HCT116 (cell line): ENCODE results near the gene PREX1. TPM values are rescaled to one million over a fixed set of nuclear protein-coding genes. Genes with fewer than 3 reads are reported as not detected.

Source experiments
- ATAC-seq: fragments of 200-7000 bp; cut with Tn5 transposase; 2 replicates; pipeline ENCODE4 v1.9.1; 2020; ENCODE audit warnings: mild to moderate bottlenecking, moderate library complexity
- BruUV-seq: library from RNA; stranded (reverse); fragments of 400-500 nt; replicated peaks from 2 replicates; lab custom pipeline; 2021; lab: Mats Ljungman, UMichigan
- CTCF ChIA-PET: fragments of 300-600 bp; sonication (Branson Sonifier 250); formaldehyde crosslinking; loops from one replicate; lab custom pipeline; 2021; ENCODE audit warnings: antibody characterized with exemption; lab: Charles Lee
- POLR2A ChIA-PET: fragments of 300-600, 350-600 bp; sonication (Branson Sonifier 250); formaldehyde crosslinking; loops from one replicate; lab custom pipeline; 2021; ENCODE audit warnings: antibody characterized with exemption; lab: Charles Lee
- RAD21 ChIA-PET, 2 experiments: fragments of 300-600 bp; sonication (Branson Sonifier 250); formaldehyde crosslinking; loops; one replicate each; lab custom pipeline; 2023; ENCODE audit warnings: low total read pairs in 2 of 2; ENCODE audit not compliant: uncharacterized antibody in 2 of 2, unreplicated experiment in 2 of 2, low non-redundant PET in 1 of 2; lab: Charles Lee
- DNase-seq: peaks from one replicate; pipeline ENCODE4 v3.0.0-alpha.2; 2010; ENCODE audit warnings: low read depth, low spot score
- H2AFZ ChIP-seq: fragments of 200-600 bp; shearing (Covaris generic), sonication (generic); 2 replicates; pipeline ENCODE4 v1.6.1; 2017; ENCODE audit warnings: low read depth, mixed run types, mixed read lengths, antibody characterized with exemption, low read length; ENCODE audit not compliant: poor library complexity, severe bottlenecking
- H3K27ac ChIP-seq: 2 replicates; pipeline ENCODE4 v1.5.1; 2012; ENCODE audit warnings: low read depth, low read length
- H3K27me3 ChIP-seq: fragments of 200-600 bp; sonication (generic); 2 replicates; pipeline ENCODE4 v1.6.1; 2016; ENCODE audit warnings: mixed run types, low read length, mixed read lengths; ENCODE audit not compliant: insufficient read depth
- H3K36me3 ChIP-seq, 2 experiments: fragments of 200-500 bp in 1 of 2; fragments of 200-600 bp in 1 of 2; sonication (Bioruptor generic) in 1 of 2; sonication (generic) in 1 of 2; 2 replicates each; pipeline versions ENCODE4 v1.5.1 to v1.6.1; 2014 to 2016; ENCODE audit warnings: low read length in 2 of 2, inconsistent platforms in 1 of 2, mixed read lengths in 1 of 2, mixed run types in 1 of 2; ENCODE audit not compliant: insufficient read depth in 2 of 2, control insufficient read depth in 1 of 2
- H3K4me1 ChIP-seq, 2 experiments: fragments of 200-600 bp in 1 of 2; sonication (generic) in 1 of 2; 2 replicates each; pipeline versions ENCODE4 v1.5.1 to v1.6.1; 2012 to 2017; ENCODE audit warnings: low read length in 2 of 2, inconsistent platforms in 1 of 2, mild to moderate bottlenecking in 1 of 2, mixed read lengths in 1 of 2, mixed run types in 1 of 2, moderate library complexity in 1 of 2; ENCODE audit not compliant: insufficient read depth in 2 of 2, control insufficient read depth in 1 of 2
- H3K4me2 ChIP-seq: fragments of 200-600 bp; sonication (generic); 2 replicates; pipeline ENCODE4 v1.6.1; 2017; ENCODE audit warnings: mixed run types, low read length, mixed read lengths
- H3K4me3 ChIP-seq, 2 experiments: fragments of 200-600 bp in 1 of 2; sonication (generic) in 1 of 2; replicated peaks in 1 of 2; 2 replicates each; pipeline ENCODE4 v1.5.1; 2011 to 2016; ENCODE audit warnings: low read length in 2 of 2, control low read depth in 1 of 2, low read depth in 1 of 2, mild to moderate bottlenecking in 1 of 2, mixed read lengths in 1 of 2, mixed run types in 1 of 2
- H3K79me2 ChIP-seq: fragments of 200-600 bp; sonication (generic); 2 replicates; pipeline ENCODE4 v1.6.1; 2017; ENCODE audit warnings: mild to moderate bottlenecking, mixed run types, low read length, moderate library complexity, mixed read lengths; ENCODE audit not compliant: insufficient read depth
- H3K9ac ChIP-seq: fragments of 200-600 bp; sonication (generic); 2 replicates; pipeline ENCODE4 v1.6.1; 2016; ENCODE audit warnings: low read length, mixed read lengths
- H3K9me2 ChIP-seq: fragments of 200-600 bp; sonication (generic), shearing (Covaris generic); 2 replicates; pipeline ENCODE4 v1.6.1; 2017; ENCODE audit warnings: mixed run types, mild to moderate bottlenecking, moderate library complexity; ENCODE audit not compliant: insufficient read depth
- H3K9me3 ChIP-seq, 2 experiments: fragments of 200-500 bp in 1 of 2; fragments of 200-600 bp in 1 of 2; sonication (Bioruptor generic) in 1 of 2; sonication (generic) in 1 of 2; 2 replicates each; pipeline ENCODE4 v1.6.1; 2014 to 2017; ENCODE audit warnings: low read length in 2 of 2, mixed read lengths in 2 of 2, inconsistent platforms in 1 of 2, low read depth in 1 of 2, mild to moderate bottlenecking in 1 of 2, mixed run types in 1 of 2, moderate library complexity in 1 of 2; ENCODE audit not compliant: control insufficient read depth in 1 of 2, insufficient read depth in 1 of 2
- H4K20me1 ChIP-seq: fragments of 200-600 bp; sonication (generic), shearing (Covaris generic); 2 replicates; pipeline ENCODE4 v1.6.1; 2017; ENCODE audit warnings: mixed run types, mild to moderate bottlenecking, moderate library complexity; ENCODE audit not compliant: insufficient read depth
- CBX3 ChIP-seq: IDR thresholded peaks from 2 replicates; pipeline ENCODE4 v1.6.1; 2012; ENCODE audit warnings: low read depth
- CEBPB ChIP-seq: IDR thresholded peaks from 2 replicates; pipeline ENCODE4 v1.6.1; 2012; ENCODE audit warnings: low read depth
- EGR1 ChIP-seq: IDR thresholded peaks from 2 replicates; pipeline ENCODE4 v1.6.1; 2012; ENCODE audit warnings: low read depth
- ELF1 ChIP-seq: IDR thresholded peaks from 2 replicates; pipeline ENCODE4 v1.6.1; 2012; ENCODE audit warnings: low read depth, borderline replicate concordance
- EZH2 ChIP-seq: fragments of 200-600 bp; sonication (generic); IDR thresholded peaks from 2 replicates; pipeline ENCODE4 v1.6.1; 2017; ENCODE audit warnings: antibody characterized with exemption, mixed run types
- FOSL1 ChIP-seq: IDR thresholded peaks from 2 replicates; pipeline ENCODE4 v1.6.1; 2012; ENCODE audit warnings: low read depth
- JUND ChIP-seq: IDR thresholded peaks from 2 replicates; pipeline ENCODE4 v1.6.1; 2012
- POLR2A ChIP-seq: IDR thresholded peaks from 2 replicates; pipeline ENCODE4 v1.7.0; 2011; ENCODE audit warnings: borderline replicate concordance; ENCODE audit not compliant: insufficient read depth, insufficient read length; ENCODE audit errors: extremely low read depth
- RAD21 ChIP-seq: IDR thresholded peaks from 2 replicates; pipeline ENCODE4 v1.6.1; 2012; ENCODE audit warnings: low read depth, mild to moderate bottlenecking
- SIN3A ChIP-seq: IDR thresholded peaks from 2 replicates; pipeline ENCODE4 v1.6.1; 2012; ENCODE audit warnings: low read depth
- SP1 ChIP-seq: IDR thresholded peaks from 2 replicates; pipeline ENCODE4 v1.6.1; 2012; ENCODE audit warnings: low read depth
- SRF ChIP-seq: IDR thresholded peaks from 2 replicates; pipeline ENCODE4 v1.6.1; 2012; ENCODE audit warnings: low read depth
- TCF7L2 ChIP-seq: IDR thresholded peaks from 2 replicates; pipeline ENCODE4 v1.7.0; 2011; ENCODE audit warnings: borderline replicate concordance, inconsistent platforms; ENCODE audit not compliant: insufficient read depth, insufficient read length; ENCODE audit errors: extremely low read depth
- YY1 ChIP-seq: IDR thresholded peaks from 2 replicates; pipeline ENCODE4 v1.6.1; 2011; ENCODE audit warnings: low read length, low read depth, moderate library complexity, mild to moderate bottlenecking; ENCODE audit not compliant: insufficient replicate concordance; ENCODE audit errors: extremely low read depth
- ZFX ChIP-seq: fragments of 450-650 bp; IDR thresholded peaks from 2 replicates; pipeline ENCODE4 v1.6.1; 2017
- intact Hi-C: fragments of 100-400 bp; cut with micrococcal nuclease; formaldehyde crosslinking; loops from 2 replicates; pipeline ENCODE4 v1.10.0; 2022
- total RNA-seq: library from RNA; stranded (reverse); gene quantifications from one replicate; pipeline ENCODE4 v1.2.1, GENCODE V29; 2021; ENCODE audit not compliant: unreplicated experiment
- TF ChIP-seq, protein P1 (sequence below): IDR thresholded peaks from 2 replicates; pipeline ENCODE4 v1.6.1; 2012
- TF ChIP-seq, protein P2 (sequence below): IDR thresholded peaks from 2 replicates; pipeline ENCODE4 v1.6.1; 2012
- TF ChIP-seq, protein P3 (sequence below): IDR thresholded peaks from 2 replicates; pipeline ENCODE4 v1.6.1; 2012; ENCODE audit warnings: low read depth
- TF ChIP-seq, protein P4 (sequence below), 3 experiments: fragments of 200-600 bp in 1 of 3; sonication (generic) in 1 of 3; IDR thresholded peaks in 2 of 3; conservative IDR thresholded peaks in 1 of 3; 2 replicates each; pipeline ENCODE4 v1.5.1; 2012 to 2017; ENCODE audit warnings: low read depth in 2 of 3, low read length in 2 of 3, antibody characterized with exemption in 1 of 3, borderline replicate concordance in 1 of 3, control low read depth in 1 of 3, mild to moderate bottlenecking in 1 of 3, mixed read lengths in 1 of 3, mixed run types in 1 of 3, moderate library complexity in 1 of 3; ENCODE audit not compliant: insufficient read depth in 1 of 3

The PREX1 gene
- total RNA-seq, 1 experiment from 2014 or later: 6.1 TPM

DNA sequence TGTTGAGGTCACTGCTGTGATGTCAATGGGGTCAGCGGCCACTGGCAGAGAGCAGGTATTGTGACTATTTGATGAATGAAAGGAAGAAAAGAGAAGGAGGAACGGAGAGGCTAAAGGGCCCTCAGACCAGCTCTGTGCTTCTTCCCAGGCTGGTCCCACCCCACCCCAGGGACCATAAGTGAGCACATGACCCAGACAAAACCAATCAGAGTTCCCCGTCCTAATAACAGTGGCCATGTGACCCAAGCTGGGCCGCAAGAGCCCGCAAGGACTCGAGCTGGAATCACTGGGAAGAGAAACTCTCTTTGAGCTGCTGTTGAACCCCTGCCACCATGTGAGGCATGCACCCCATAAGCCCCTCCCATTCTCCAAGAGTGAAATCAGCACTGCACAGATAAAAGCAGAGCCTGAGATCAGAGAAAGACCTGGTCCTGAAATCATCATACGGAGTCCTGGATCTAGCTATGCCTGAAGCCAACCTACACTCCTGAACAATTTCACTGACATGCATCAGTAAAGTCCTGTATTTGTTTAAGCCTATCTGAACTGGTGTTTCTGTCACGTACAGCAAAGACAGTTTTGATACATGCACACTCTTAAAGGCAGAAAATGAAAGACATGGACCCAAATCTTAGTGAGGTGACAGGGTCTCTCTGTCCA, 90.2 kb downstream of the PREX1 start:
- CTCF ChIA-PET: no interaction called here
- no peak for ATAC-seq

More for the DNA sequence above, 90.2 kb downstream of the PREX1 start:
- H4K20me1 ChIP-seq: no peaks in the 10 kb centered on the region
- ChIA-PET RAD21 (no interaction called here), POLR2A (no interaction called here)
- no peaks in the 10 kb centered on the region for H3K27me3 ChIP-seq
- no peaks in the 10 kb centered on the region for H3K36me3 ChIP-seq
- no peaks in the 10 kb centered on the region for H3K79me2 ChIP-seq
- intact Hi-C loops: no loop called here
- H3K9me2 ChIP-seq: no peaks in the 10 kb centered on the region
- DNase-seq: no peak
- H3K9me3 ChIP-seq: no peaks in the 10 kb centered on the region
- H3K4me2 ChIP-seq: no peak overlapping the region
- H3K9ac ChIP-seq: no peak overlapping the region
- no peak overlapping the region for H3K4me3 ChIP-seq
- no TSS peak for BruUV-seq
- H3K4me1 ChIP-seq: no peaks in the 10 kb centered on the region
- no peak overlapping the region for H2AFZ ChIP-seq
- H3K27ac ChIP-seq: no peak overlapping the region
- TF ChIP-seq SP1 (no peak), TCF7L2 (no peak), ELF1 (no peak), ZFX (no peak), FOSL1 (no peak), CBX3 (no peak), EZH2 (no peak), RAD21 (no peak), YY1 (no peak), SIN3A (no peak), CEBPB (no peak), POLR2A (no peak), EGR1 (no peak), JUND (no peak), SRF (no peak)
- TF ChIP-seq, protein P1, sequence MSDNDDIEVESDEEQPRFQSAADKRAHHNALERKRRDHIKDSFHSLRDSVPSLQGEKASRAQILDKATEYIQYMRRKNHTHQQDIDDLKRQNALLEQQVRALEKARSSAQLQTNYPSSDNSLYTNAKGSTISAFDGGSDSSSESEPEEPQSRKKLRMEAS: no peak
- TF ChIP-seq, protein P2, sequence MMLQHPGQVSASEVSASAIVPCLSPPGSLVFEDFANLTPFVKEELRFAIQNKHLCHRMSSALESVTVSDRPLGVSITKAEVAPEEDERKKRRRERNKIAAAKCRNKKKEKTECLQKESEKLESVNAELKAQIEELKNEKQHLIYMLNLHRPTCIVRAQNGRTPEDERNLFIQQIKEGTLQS: no peak
- TF ChIP-seq, protein P3, sequence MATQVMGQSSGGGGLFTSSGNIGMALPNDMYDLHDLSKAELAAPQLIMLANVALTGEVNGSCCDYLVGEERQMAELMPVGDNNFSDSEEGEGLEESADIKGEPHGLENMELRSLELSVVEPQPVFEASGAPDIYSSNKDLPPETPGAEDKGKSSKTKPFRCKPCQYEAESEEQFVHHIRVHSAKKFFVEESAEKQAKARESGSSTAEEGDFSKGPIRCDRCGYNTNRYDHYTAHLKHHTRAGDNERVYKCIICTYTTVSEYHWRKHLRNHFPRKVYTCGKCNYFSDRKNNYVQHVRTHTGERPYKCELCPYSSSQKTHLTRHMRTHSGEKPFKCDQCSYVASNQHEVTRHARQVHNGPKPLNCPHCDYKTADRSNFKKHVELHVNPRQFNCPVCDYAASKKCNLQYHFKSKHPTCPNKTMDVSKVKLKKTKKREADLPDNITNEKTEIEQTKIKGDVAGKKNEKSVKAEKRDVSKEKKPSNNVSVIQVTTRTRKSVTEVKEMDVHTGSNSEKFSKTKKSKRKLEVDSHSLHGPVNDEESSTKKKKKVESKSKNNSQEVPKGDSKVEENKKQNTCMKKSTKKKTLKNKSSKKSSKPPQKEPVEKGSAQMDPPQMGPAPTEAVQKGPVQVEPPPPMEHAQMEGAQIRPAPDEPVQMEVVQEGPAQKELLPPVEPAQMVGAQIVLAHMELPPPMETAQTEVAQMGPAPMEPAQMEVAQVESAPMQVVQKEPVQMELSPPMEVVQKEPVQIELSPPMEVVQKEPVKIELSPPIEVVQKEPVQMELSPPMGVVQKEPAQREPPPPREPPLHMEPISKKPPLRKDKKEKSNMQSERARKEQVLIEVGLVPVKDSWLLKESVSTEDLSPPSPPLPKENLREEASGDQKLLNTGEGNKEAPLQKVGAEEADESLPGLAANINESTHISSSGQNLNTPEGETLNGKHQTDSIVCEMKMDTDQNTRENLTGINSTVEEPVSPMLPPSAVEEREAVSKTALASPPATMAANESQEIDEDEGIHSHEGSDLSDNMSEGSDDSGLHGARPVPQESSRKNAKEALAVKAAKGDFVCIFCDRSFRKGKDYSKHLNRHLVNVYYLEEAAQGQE: no peak
- TF ChIP-seq, protein P4, sequence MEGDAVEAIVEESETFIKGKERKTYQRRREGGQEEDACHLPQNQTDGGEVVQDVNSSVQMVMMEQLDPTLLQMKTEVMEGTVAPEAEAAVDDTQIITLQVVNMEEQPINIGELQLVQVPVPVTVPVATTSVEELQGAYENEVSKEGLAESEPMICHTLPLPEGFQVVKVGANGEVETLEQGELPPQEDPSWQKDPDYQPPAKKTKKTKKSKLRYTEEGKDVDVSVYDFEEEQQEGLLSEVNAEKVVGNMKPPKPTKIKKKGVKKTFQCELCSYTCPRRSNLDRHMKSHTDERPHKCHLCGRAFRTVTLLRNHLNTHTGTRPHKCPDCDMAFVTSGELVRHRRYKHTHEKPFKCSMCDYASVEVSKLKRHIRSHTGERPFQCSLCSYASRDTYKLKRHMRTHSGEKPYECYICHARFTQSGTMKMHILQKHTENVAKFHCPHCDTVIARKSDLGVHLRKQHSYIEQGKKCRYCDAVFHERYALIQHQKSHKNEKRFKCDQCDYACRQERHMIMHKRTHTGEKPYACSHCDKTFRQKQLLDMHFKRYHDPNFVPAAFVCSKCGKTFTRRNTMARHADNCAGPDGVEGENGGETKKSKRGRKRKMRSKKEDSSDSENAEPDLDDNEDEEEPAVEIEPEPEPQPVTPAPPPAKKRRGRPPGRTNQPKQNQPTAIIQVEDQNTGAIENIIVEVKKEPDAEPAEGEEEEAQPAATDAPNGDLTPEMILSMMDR (IDR thresholded peaks at IDR 0.05 in 2 of 3, conservative IDR thresholded peaks at IDR 0.05 in 1 of 3; ENCODE audit: borderline replicate concordance in 1 of 3, insufficient read depth in 1 of 3, low read depth in 2 of 3, low read length in 2 of 3): no peak
